HG03139 (cell line): ENCODE results near the gene SMIM45.

Source experiments
- ATAC-seq: cut with Tn5 transposase; IDR thresholded peaks from one replicate; pipeline ENCODE4 v1.9.1; 2021; ENCODE audit not compliant: unreplicated experiment

Gene SMIM45

GRCh38 chr22:41968601-41969000 lies 16.7 kb downstream of the SMIM45 start:
- ATAC-seq: no peak

GRCh38 chr22:41969110-41969646 lies 17.2 kb downstream of the SMIM45 start, which contains the start of gene SEPTIN3:
Gene SEPTIN3 (plus strand): TSS chr22:41969443. CDS start chr22:41971493, 2,050 bp downstream.
- ATAC-seq: no peak

DNA sequence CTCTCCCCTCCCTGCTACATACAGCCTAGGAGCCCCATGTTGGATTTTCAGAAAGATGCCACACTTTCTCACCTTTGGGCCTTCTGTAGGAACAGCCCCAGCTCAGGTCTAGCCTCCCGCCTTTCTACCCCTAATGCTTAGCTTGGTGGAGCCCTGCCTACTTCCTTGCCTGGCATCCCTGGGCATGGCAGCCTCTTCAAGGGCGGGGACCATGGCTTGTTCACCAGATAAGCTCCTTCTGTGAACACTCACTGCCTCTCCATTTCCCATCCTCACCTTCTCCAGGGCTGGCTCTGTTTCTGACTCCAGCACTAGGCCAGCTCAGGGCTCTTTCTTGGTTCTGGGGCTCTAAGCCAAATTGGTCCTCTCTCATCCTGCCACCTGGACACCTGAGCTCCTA lies 18.7 kb downstream of the SMIM45 start:
- ATAC-seq: no peak

DNA sequence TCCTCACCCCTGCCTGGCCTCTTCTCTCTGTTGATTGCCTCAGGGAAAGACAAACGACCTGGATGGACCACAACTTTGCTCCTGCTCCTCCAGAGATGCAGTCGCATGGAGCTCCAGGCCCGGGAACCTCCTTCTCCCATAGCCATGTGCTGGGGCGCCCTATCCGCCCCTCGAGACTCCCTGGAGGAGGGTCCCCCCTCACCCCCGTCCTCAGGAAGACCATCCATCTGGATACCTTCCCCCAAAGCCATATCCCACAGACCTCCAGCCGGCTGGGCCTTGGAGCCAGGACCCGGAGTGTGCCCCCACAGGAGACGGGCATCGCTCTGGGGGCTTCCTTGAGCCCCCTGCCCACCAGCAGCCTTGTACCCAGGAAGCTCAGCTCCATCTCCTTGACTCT lies 19.5 kb downstream of the SMIM45 start:
- no peak for ATAC-seq

- no peak for ATAC-seq
These were observed 22.8 kb downstream of the SMIM45 start for GRCh38 chr22:41974691-41975290.

DNA sequence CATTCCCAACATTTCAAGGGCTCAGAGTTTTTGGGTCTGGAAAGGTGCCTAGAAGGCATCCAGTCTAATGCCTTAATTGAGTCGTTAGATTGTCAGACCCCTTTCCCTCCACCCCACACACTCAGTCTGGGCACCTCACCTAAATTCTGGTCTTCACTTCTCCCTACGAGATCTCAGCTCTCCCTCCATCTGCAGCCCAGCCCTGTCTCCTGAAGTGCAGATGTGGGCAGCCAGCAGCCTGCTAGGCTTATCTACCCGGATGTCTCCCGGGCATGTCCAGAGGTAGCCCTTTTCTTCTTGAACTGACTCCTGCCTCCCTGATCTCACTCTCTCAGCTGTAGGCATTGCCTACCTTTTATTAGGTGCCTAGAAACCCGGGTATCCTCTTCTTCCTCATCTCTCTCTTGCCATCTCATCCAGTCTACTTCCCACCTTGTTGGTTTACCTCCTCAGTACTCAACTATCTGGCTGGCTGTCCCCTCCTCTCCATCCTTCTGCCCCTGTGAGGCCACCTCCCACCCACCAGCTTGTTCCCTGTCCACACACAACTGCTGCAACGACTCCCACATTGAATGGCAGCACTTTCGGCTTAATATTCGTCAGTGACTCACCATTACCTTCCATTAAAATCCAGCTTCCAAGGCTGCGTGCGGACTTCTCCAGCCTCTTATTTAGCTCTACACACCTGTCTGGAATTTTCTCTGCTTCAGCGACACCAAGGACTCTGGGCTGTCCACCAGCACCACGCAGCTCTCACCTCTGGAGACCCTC lies 23.5 kb downstream of the SMIM45 start:
- ATAC-seq: no peak

DNA sequence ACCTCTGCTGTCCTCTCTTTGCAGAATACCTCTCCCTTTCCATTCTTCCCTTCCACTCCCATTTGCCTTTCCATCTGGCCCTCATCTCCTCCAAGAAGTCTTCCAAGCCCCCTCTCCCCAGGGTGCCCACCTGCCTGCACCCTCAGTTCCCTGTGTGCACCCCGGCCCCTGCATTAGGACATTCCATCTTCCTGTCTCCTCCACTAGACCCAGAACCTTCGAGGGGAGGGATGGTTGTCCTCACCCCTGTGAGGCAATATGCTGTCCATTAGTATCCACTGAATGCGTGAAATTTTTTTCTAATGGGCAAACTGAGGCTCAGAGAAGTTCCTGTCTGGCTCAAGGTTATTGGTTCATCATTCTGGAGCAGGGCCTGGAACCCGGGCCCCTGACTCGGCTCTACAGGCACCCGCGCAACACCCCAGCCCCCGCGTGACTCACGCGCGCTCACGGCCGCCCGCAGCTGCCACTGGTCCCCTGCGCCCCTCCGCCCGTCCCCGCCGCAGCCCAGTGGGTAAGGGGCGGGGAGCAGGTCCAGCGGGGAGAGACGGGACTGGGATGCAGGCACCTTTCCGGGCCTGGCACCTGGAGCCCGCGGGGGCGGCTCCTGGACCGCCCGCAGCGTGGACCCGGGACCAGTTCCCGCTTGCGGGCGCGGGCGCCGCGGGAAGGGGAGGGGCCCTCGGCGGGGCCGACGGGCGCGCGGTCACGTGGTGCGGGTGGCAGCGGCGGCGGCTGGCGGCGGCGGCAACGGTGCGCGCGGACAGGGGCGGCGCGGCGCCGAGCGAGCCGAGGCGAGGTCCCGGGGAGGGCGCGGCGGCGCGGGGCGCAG lies 24.3 kb downstream of the SMIM45 start:
- no peak for ATAC-seq

GRCh38 chr22:41976961-41977566 lies 25.1 kb downstream of the SMIM45 start:
- ATAC-seq: no peak

GRCh38 chr22:41978732-41979131 lies 26.8 kb downstream of the SMIM45 start:
- ATAC-seq: no peak

DNA sequence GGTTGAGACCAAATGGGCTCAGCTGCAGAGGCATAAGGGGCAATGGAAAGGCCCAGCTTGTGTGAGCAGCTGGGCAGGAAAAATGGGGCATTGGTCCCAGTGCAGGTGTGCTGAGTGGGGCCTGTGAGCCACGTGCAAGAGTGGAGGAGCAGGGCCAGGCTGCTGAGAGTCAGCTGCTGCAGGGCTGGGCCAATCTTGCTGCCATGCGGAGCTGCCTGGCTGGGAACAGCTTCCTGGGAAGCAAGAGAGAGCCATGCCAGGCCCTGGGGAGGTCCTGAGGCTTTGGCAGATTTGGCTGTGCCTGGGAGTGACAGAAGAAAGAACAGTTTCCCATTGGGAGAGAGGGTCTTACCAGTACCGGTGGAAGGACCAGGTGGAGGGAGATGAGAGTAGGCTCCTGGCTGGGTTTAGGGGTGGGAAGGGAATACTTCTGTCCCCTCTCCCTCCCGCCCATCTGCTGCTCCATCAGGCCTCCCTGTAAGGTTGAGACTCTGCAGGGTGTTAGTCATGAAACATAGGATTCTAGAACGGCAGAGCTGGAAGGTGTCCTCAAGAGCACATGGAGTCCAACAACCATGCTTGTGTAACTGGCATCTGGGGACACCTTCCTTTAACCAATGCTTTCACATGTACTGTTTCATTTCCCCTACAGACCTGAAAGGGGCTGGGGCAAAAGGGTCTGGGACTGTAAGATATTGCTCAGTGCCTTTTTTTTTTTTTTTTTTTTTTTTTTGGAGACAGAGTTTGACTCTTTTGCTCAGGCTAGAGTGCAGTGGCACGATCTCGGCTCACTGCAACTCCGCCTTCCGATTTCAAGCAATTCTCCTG lies 27.7 kb downstream of the SMIM45 start:
- ATAC-seq: no peak

GRCh38 chr22:41982865-41983264 lies 30.9 kb downstream of the SMIM45 start:
- ATAC-seq: no peak

GRCh38 chr22:41983513-41984405 lies 31.8 kb downstream of the SMIM45 start:
- ATAC-seq: no peak

- ATAC-seq: no peak
These were observed 35.3 kb downstream of the SMIM45 start for GRCh38 chr22:41987276-41987675.

- no peak for ATAC-seq
These were observed 37.3 kb downstream of the SMIM45 start for GRCh38 chr22:41989246-41989645.

- no peak for ATAC-seq
These were observed 39.2 kb downstream of the SMIM45 start for GRCh38 chr22:41991111-41991510.

DNA sequence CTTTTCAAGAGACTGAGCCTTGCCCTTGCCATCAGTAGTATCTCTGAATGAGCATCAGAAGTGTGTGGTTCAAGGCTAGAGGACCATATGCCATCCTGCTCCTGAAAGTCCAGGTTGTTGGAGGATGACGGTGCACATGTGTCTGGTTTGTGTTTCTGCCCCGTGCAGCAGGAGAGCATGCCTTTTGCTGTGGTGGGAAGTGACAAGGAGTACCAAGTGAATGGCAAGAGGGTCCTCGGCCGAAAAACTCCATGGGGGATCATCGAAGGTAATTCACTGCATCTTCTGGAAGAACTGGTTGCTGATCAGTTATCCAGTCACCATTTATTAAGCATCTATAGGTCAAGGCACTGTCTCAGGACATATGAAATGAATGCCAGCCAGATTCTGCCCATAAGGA lies 40.5 kb downstream of the SMIM45 start:
- ATAC-seq: no peak

- ATAC-seq: no peak
These were observed 43.3 kb downstream of the SMIM45 start for GRCh38 chr22:41995211-41995610.

- ATAC-seq: no peak
These were observed 44.9 kb downstream of the SMIM45 start for GRCh38 chr22:41996826-41997225.
